Measurements from ENCODE around the gene IDH1. TPM values are rescaled to one million over a fixed set of nuclear protein-coding genes. Genes with fewer than 3 reads are reported as not detected.

The IDH1 gene
- total and polyA plus RNA-seq, 3 donors from 2014 or later: 80.0 to 120 (median 93.4) TPM

DNA sequence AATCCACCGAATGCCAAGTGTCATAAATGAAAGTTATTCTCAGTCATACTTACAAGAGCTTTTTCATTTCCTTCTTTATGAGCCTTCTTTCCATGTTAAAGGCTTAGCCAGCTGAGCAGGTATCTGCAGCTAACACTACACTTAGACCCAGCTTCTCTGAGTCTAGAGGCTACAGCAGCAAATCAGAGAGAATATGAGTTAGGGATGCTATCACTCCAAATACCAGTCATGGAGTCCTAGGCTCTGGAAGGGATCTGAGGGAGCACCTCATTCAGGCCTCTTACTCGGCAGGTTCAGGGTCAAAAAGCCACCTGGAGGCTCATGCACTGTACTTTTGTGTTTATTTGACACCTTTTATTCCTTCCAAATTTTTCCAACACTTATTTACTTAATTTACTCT, 68.0 kb downstream of the IDH1 start:
- Histone ChIP-seq H3K4me1 (no peaks in the 10 kb centered on the region), H3K9me3 (no peaks in the 10 kb centered on the region), H3K36me3 (ENCODE audit: low read depth, missing control alignments) (no peaks in the 10 kb centered on the region), H3K27ac (no peak overlapping the region), H3K4me3 (no peak overlapping the region), H3K27me3 (no peaks in the 10 kb centered on the region)
- no peak for DNase-seq
- 89 to 91% methylated on average over 2 of the region's 2 CpGs for WGBS, 2 donors
- intact Hi-C loops (cut with DNase I; ENCODE audit: low total_unique reads): no loop called here
- TF ChIP-seq, protein P1, sequence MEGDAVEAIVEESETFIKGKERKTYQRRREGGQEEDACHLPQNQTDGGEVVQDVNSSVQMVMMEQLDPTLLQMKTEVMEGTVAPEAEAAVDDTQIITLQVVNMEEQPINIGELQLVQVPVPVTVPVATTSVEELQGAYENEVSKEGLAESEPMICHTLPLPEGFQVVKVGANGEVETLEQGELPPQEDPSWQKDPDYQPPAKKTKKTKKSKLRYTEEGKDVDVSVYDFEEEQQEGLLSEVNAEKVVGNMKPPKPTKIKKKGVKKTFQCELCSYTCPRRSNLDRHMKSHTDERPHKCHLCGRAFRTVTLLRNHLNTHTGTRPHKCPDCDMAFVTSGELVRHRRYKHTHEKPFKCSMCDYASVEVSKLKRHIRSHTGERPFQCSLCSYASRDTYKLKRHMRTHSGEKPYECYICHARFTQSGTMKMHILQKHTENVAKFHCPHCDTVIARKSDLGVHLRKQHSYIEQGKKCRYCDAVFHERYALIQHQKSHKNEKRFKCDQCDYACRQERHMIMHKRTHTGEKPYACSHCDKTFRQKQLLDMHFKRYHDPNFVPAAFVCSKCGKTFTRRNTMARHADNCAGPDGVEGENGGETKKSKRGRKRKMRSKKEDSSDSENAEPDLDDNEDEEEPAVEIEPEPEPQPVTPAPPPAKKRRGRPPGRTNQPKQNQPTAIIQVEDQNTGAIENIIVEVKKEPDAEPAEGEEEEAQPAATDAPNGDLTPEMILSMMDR (IDR thresholded peaks at IDR 0.05): no peak
- TF ChIP-seq POLR2A (IDR thresholded peaks at IDR 0.05): no peak

DNA sequence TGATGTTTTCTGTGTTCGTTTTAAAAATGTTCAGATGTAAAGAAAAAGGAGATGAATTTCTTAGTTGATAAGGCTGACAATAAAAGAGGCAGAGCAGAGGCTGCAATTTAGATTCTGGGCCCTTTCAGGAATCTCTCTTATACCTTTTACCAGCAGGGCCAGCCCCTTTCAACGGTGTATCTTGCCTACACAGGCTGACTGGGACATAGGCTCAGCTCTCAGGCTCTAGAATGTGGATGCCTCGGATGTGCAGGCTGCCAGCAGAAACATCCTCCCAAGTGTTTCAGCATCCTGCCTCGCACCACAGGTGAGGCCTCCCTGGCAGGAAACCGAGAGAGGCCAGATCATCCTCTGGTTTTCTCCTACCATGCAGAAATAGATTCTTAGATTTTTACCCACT, 68.4 kb downstream of the IDH1 start:
- no peak for TF ChIP-seq POLR2A (IDR thresholded peaks at IDR 0.05)
- TF ChIP-seq, protein P1 (IDR thresholded peaks at IDR 0.05): no peak
- 70 to 74% methylated on average over 5 of the region's 5 CpGs for whole genome bisulfite sequencing, 2 donors
- no peaks in the 10 kb centered on the region for H3K4me1 ChIP-seq
- H3K27ac ChIP-seq: no peak overlapping the region
- H3K9me3 ChIP-seq: no peaks in the 10 kb centered on the region
- H3K27me3 ChIP-seq: no peaks in the 10 kb centered on the region
- no peak overlapping the region for H3K4me3 ChIP-seq
- intact Hi-C loops (cut with DNase I; ENCODE audit: low total_unique reads): no loop called here
- H3K36me3 ChIP-seq (ENCODE audit: low read depth, missing control alignments): no peaks in the 10 kb centered on the region
- DNase-seq: no peak

Other genes with a start within 250 kb of the IDH1 start
- gene PLEKHM3, start 229.5 kb downstream of the IDH1 start, total RNA-seq: 10 to 100 TPM; 21.9 to 24.6 TPM
- gene PLEKHM3, start 229.5 kb downstream of the IDH1 start, polyA plus RNA-seq (ENCODE audit: insufficient read depth, low read depth, low replicate concordance): 12.5 TPM
- not detected for gene CRYGD, start 130.5 kb downstream of the IDH1 start, total RNA-seq
- gene CRYGD, start 130.5 kb downstream of the IDH1 start, polyA plus RNA-seq (ENCODE audit: insufficient read depth, low read depth, low replicate concordance): 2.5 TPM
- 1 to 10 TPM in 1 of 2 donors, not detected in 1; 2.2 TPM for gene CRYGC, start 125.2 kb downstream of the IDH1 start, total RNA-seq
- gene CRYGC, start 125.2 kb downstream of the IDH1 start, polyA plus RNA-seq (ENCODE audit: insufficient read depth, low read depth, low replicate concordance): 2.7 TPM
- gene CRYGB, start 108.9 kb downstream of the IDH1 start, total RNA-seq: under 1 TPM; 0.56 to 0.79 TPM
- gene CRYGB, start 108.9 kb downstream of the IDH1 start, polyA plus RNA-seq (ENCODE audit: insufficient read depth, low read depth, low replicate concordance): not detected
- gene CRYGA, start 91.5 kb downstream of the IDH1 start, total RNA-seq: not detected
- gene CRYGA, start 91.5 kb downstream of the IDH1 start, polyA plus RNA-seq (ENCODE audit: insufficient read depth, low read depth, low replicate concordance): not detected
- not detected for gene C2orf80, start 65.0 kb downstream of the IDH1 start, total RNA-seq
- gene C2orf80, start 65.0 kb downstream of the IDH1 start, polyA plus RNA-seq (ENCODE audit: insufficient read depth, low read depth, low replicate concordance): not detected
- gene PIKFYVE, start 11.2 kb upstream of the IDH1 start, total RNA-seq: 10 to 100 TPM; 50.0 to 55.0 TPM
- 29.0 TPM for gene PIKFYVE, start 11.2 kb upstream of the IDH1 start, polyA plus RNA-seq (ENCODE audit: insufficient read depth, low read depth, low replicate concordance)
- 1 to 10 TPM; 1.5 to 1.9 TPM for gene PTH2R, start 151.7 kb upstream of the IDH1 start, total RNA-seq
- 1.3 TPM for gene PTH2R, start 151.7 kb upstream of the IDH1 start, polyA plus RNA-seq (ENCODE audit: insufficient read depth, low read depth, low replicate concordance)

Data from testis (tissue), 3 donors.